OCI-LY3 (cell line): ENCODE results near the gene CPZ.

Experiments
- H2AFZ ChIP-seq: fragments of 200-600, 300-600 bp; shearing (Covaris generic); 2 replicates; pipeline ENCODE4 v1.6.0; 2014; ENCODE audit warnings: antibody characterized with exemption, low read depth, low read length
- H3K27ac ChIP-seq: fragments of 200-600, 300-600 bp; sonication (generic); 2 replicates; pipeline ENCODE4 v1.5.1; 2014; ENCODE audit warnings: mild to moderate bottlenecking, low read length, moderate library complexity, mixed read lengths
- H3K27me3 ChIP-seq: fragments of 200-600, 300-600 bp; sonication (generic); 2 replicates; pipeline ENCODE4 v1.6.1; 2014; ENCODE audit warnings: low read depth, low read length, mixed read lengths
- H3K36me3 ChIP-seq: fragments of 200-600, 300-600 bp; sonication (generic); replicated peaks from 2 replicates; pipeline ENCODE3; 2014; ENCODE audit warnings: low read depth, low read length, mixed read lengths
- H3K4me1 ChIP-seq: fragments of 300-600, 200-600 bp; sonication (generic); 2 replicates; pipeline ENCODE4 v1.6.1; 2014; ENCODE audit warnings: low read length, mixed read lengths
- H3K4me2 ChIP-seq: fragments of 200-600, 300-600 bp; sonication (generic); 2 replicates; pipeline ENCODE4 v1.6.1; 2014; ENCODE audit warnings: low read length, mixed read lengths
- H3K4me3 ChIP-seq: fragments of 300-600, 200-600 bp; sonication (generic); 2 replicates; pipeline ENCODE4 v1.5.1; 2014; ENCODE audit warnings: antibody characterized with exemption, mild to moderate bottlenecking, low read length, moderate library complexity
- H3K79me2 ChIP-seq: fragments of 300-600, 200-600 bp; shearing (Covaris generic); 2 replicates; pipeline ENCODE4 v1.6.1; 2014; ENCODE audit warnings: mild to moderate bottlenecking, low read length, mixed read lengths
- H3K9ac ChIP-seq: fragments of 300-600, 200-600 bp; shearing (Covaris generic); 2 replicates; pipeline ENCODE4 v1.6.0; 2014; ENCODE audit warnings: mild to moderate bottlenecking, low read length, moderate library complexity
- H3K9me3 ChIP-seq: fragments of 200-600, 300-600 bp; shearing (Covaris generic); 2 replicates; pipeline ENCODE4 v1.6.1; 2014; ENCODE audit warnings: low read length, mixed read lengths; ENCODE audit not compliant: insufficient read depth
- H4K20me1 ChIP-seq: fragments of 200-600, 300-600 bp; sonication (generic); 2 replicates; pipeline ENCODE4 v1.6.1; 2016; ENCODE audit warnings: low read length, mixed read lengths; ENCODE audit not compliant: insufficient read depth
- EZH2phosphoT487 ChIP-seq: fragments of 200-600 bp; shearing (Covaris generic); IDR thresholded peaks from 2 replicates; pipeline ENCODE4 v1.6.1; 2018; ENCODE audit warnings: antibody characterized with exemption, mixed run types, low read depth
- TF ChIP-seq, protein P1 (sequence below): fragments of 200-600, 300-600 bp; sonication (generic); IDR thresholded peaks from 2 replicates; pipeline ENCODE4 v1.5.1; 2014; ENCODE audit warnings: antibody characterized with exemption, low read length, low read depth

CPZ gene

DNA sequence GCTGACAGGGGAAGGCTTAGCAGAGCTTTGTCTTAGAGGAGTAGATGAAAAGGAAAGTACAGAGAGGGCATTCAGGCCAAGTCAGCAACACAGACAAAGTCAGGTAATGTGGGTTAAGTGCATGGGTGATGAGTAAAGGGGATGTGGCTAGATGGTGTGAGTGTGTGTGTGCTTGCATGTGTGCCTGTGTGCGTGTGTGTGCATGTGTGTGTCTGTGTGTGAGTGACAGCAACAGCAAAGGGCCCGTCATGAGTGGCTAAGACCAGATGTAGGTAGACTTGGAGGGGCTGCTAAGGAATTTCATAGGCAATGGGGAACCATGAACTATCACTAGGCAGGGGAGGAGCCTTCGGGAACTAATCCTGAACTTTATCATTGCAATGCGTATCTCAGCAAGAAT is 14.6 kb upstream of the CPZ start:
- Histone ChIP-seq H3K4me3 (no peak overlapping the region), H2AFZ (no peak overlapping the region), H3K36me3 (no peaks in the 10 kb centered on the region), H3K27me3 (peaks cover 5% of the 10 kb centered on the region; the same call in 1 of the 2 replicates), H3K4me1 (no peaks in the 10 kb centered on the region), H3K27ac (no peak overlapping the region), H3K4me2 (no peak overlapping the region), H3K79me2 (no peaks in the 10 kb centered on the region), H4K20me1 (no peaks in the 10 kb centered on the region), H3K9me3 (no peaks in the 10 kb centered on the region), H3K9ac (no peak overlapping the region)
- TF ChIP-seq EZH2phosphoT487 = no peak
- TF ChIP-seq, protein P1, sequence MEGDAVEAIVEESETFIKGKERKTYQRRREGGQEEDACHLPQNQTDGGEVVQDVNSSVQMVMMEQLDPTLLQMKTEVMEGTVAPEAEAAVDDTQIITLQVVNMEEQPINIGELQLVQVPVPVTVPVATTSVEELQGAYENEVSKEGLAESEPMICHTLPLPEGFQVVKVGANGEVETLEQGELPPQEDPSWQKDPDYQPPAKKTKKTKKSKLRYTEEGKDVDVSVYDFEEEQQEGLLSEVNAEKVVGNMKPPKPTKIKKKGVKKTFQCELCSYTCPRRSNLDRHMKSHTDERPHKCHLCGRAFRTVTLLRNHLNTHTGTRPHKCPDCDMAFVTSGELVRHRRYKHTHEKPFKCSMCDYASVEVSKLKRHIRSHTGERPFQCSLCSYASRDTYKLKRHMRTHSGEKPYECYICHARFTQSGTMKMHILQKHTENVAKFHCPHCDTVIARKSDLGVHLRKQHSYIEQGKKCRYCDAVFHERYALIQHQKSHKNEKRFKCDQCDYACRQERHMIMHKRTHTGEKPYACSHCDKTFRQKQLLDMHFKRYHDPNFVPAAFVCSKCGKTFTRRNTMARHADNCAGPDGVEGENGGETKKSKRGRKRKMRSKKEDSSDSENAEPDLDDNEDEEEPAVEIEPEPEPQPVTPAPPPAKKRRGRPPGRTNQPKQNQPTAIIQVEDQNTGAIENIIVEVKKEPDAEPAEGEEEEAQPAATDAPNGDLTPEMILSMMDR = no peak

DNA sequence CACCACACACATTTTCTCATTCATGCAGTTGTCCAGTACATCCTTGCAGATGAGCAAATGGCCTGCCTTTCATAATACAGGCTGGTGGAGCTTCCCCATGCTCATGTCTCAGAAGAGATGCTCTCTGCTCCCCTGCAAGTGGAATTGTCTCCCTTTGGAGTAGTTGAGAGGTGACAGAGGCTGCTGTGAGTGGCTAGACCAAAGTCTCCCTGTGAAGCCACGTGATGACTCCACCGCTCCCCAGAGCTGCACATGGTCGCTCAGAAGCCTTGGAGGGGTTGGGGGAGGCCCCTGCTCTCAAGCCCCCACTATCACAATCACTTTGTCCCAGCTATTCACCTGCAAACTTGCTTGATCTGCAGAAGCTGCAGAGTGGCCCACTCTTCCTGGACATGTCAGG is 13.8 kb upstream of the CPZ start:
- Histone ChIP-seq H4K20me1 (no peaks in the 10 kb centered on the region), H3K9me3 (no peaks in the 10 kb centered on the region), H2AFZ (no peak overlapping the region), H3K27me3 (peaks cover 5% of the 10 kb centered on the region; the same call in 1 of the 2 replicates), H3K4me2 (no peak overlapping the region), H3K9ac (no peak overlapping the region), H3K36me3 (no peaks in the 10 kb centered on the region), H3K79me2 (no peaks in the 10 kb centered on the region), H3K4me1 (no peaks in the 10 kb centered on the region), H3K27ac (no peak overlapping the region), H3K4me3 (no peak overlapping the region)
- TF ChIP-seq, protein P1 = no peak
- no peak for TF ChIP-seq EZH2phosphoT487

DNA sequence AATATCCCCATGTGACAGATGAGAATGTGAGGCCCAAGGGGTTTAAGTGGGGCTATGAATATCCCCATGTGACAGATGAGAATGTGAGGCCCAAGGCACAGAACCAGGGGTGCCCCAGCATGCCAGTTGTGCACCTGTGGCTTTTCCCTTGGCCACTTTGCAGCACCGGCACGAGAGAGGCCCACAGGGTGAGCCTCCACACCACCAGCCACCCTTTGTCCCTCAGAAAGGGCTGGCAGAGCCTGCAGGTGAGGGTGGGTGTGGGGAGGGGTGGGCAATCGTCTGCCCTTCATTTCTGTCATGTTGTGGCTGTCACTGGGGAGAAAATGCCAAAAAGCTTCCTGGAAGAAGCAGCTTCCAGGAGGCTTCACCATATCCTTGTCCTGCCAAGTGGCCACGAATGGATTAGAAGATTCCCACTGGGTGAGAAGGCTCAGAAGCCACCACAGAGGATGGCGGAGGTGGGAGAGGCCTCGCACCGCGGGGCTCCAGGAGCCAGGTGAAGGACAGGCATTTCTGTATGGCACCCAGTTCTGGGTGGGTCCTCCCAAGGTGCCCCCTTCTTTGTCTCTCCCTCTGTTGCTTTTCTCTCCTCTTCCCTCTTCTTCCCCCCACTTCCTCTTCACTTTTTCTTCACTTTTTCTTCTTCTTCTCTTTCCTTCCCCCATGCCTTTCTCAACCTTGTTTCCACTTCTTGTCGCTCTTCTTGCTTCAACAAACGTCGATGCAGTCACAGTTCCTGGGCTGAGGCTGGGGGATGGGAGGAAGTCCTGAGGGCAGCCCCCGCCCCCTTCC is 12.8 kb upstream of the CPZ start:
- TF ChIP-seq, protein P1 = no peak
- no peak for TF ChIP-seq EZH2phosphoT487
- H2AFZ ChIP-seq = no peak overlapping the region
- no peak overlapping the region for H3K27ac ChIP-seq
- H3K4me2 ChIP-seq = no peak overlapping the region
- H3K4me1 ChIP-seq = no peaks in the 10 kb centered on the region
- H3K36me3 ChIP-seq = no peaks in the 10 kb centered on the region
- no peak overlapping the region for H3K9ac ChIP-seq
- no peaks in the 10 kb centered on the region for H4K20me1 ChIP-seq
- peaks cover 5% of the 10 kb centered on the region; the same call in 1 of the 2 replicates for H3K27me3 ChIP-seq
- no peaks in the 10 kb centered on the region for H3K9me3 ChIP-seq
- no peak overlapping the region for H3K4me3 ChIP-seq
- no peaks in the 10 kb centered on the region for H3K79me2 ChIP-seq

DNA sequence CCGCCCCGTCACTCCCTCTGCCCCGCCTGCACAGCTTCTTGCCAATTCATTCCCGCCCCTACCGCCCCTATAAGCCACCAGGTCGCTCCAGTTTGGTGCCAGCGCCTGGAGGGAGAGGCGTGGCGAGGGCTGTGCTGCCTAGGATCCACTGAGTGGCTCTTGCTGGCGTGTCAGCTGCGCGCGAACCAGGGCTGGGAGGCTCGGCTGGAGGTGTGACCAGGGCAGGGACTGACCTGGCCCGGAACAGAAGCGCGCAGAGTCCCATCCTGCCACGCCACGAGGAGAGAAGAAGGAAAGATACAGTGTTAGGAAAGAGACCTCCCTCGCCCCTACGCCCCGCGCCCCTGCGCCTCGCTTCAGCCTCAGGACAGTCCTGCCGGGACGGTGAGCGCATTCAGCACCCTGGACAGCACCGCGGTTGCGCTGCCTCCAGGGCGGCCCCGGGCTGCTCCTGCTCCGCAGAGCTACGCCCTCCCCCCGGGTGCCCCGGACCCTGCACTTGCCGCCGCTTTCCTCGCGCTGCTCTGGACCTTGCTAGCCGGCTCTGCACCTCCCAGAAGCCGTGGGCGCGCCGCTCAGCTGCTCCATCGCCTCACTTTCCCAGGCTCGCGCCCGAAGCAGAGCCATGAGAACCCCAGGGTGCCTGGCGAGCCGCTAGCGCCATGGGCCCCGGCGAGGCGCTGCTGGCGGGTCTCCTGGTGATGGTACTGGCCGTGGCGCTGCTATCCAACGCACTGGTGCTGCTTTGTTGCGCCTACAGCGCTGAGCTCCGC is 12.1 kb upstream of the CPZ start, which contains the start of gene GPR78:
GPR78 (plus strand) TSS at position 72 of the 773 bp plus-strand sequence; CDS start at position 663, 591 bp downstream.
- Histone ChIP-seq H3K27me3 (peaks cover 5% of the 10 kb centered on the region; the same call in 1 of the 2 replicates), H3K4me3 (no peak within 1 kb of the TSS), H3K9ac (no peak within 1 kb of the TSS), H2AFZ (no peak within 1 kb of the TSS), H4K20me1 (no peaks in the 10 kb centered on the region), H3K27ac (no peak within 1 kb of the TSS), H3K4me2 (no peak within 1 kb of the TSS), H3K9me3 (no peaks in the 10 kb centered on the region), H3K79me2 (no peaks in the 10 kb centered on the region), H3K4me1 (no peaks in the 10 kb centered on the region), H3K36me3 (no peaks in the 10 kb centered on the region)
- TF ChIP-seq, protein P1 = no peak
- TF ChIP-seq EZH2phosphoT487 = no peak
